NCI-H128 (cell line): Measurements from ENCODE around the gene SGIP1.
A peak's percentile ranks its signal among the peaks of the same experiment; 100 is the strongest.
"Not testable (repeated sequence)": the region's sequence is repeated elsewhere in the genome, so short reads cannot be mapped to it uniquely, and the experiment has no call there.

ENCODE experiments used
- DNase-seq: peaks from one replicate; lab custom pipeline; 2025; ENCODE audit not compliant: unreplicated experiment; lab: John Stamatoyannopoulos, UW

The SGIP1 gene

DNA sequence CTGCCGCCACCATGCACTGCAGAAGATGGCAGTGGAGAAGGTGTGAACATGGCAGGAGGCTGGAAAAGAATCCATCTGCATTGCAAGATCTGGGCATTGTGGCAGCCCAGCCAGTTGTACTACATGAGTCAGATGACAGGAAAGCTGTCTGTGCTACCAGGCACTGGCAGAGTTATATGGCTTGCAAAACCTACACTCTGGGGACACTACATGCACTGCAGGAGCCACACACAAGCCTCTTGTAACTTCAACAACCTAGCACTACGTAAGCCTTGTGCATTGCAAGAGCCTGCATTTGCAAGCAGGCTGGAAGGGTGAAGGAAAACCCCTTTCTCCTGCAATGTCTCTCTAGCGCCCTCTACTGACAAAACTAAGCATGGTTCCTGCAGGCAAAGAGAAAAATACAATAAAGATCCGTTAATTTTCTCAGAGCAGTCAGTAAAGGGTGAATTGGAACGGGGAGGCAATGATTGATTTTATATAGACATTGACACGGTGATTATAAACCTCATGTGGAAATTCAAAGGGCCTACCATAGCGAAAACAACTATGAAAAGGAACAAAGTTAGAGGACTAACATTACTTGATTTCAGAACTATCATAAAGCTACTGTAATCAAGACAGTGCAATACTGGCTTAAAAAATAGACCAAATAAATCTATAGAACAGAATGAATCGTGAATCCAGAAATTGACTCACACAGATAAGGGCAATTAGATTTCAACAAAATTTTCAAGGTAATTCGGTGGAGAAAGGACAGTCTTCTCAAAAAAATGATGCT is 192.1 kb downstream of the SGIP1 start:
- DNase-seq, result peak; percentile 43

DNA sequence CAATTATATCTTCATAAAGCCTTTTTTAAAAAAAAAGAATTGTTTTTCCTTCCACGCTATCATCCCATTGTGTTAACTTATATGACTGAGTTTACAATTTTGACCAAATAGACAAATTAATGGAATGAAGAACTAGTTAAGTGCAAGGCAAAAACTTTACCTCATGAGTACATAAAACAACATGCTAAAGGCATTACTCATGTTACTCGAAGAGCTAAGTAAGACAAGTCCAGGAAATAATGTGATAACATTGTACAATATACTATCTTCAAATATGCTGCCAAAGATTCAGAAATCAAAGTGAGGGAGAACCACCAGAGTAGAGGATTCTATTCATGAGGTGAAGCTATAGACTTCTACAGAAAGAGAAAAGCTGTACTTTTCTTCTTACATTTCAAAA is 194.1 kb downstream of the SGIP1 start:
- DNase-seq, result no peak

DNA sequence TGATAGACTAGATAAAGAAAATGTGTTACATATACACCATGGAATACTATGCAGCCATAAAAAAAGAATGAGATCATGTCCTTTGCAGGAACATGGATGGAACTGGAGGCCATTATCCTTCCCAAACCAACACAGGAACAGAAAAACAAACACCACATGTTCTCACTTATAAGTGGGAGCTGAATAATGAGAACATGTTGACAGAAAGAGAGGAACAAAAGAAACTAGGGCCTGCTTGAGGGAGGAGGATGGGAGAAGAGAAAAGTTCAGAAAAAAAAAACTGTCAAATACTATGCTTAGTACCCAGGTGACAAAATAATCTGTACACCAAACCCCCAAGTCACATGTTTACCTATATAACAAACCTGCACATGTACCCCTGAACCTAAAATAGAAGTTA is 194.8 kb downstream of the SGIP1 start:
- not testable (repeated sequence) for DNase-seq

DNA sequence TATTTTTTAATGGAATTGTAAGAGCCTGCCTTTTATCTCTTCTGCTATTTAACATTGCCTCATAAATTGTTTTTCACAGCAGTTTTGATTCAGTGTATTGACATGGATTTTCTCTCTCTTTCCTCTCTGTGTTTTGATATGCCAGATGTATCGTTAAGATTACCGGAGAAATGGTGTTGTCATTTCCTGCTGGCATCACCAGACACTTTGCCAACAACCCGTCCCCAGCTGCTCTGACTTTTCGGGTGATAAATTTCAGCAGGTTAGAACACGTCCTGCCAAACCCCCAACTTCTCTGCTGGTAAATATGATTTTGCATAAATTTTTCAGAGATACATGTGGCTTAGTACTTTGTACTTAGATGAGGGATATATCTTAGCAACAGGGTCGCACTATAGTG is 195.2 kb downstream of the SGIP1 start:
- no peak for DNase-seq

DNA sequence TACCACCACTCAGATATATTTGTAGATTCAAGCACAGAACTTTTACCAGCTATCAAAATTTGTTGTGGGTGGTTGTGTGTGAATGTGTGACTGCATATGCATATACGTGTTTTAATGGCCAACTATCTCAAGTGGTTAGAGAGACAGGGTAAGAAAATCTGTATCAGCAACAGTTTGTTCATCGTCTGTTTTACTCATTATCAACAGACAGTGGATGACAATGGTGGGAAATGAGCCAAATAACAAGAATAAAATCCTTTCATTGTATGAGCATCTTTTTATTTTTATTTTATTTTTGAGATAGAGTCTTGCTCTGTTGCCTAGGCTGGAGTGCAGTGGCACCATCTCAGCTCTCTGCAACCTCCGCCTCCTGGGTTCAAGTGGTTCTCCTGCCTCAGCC is 195.6 kb downstream of the SGIP1 start:
- no peak for DNase-seq

DNA sequence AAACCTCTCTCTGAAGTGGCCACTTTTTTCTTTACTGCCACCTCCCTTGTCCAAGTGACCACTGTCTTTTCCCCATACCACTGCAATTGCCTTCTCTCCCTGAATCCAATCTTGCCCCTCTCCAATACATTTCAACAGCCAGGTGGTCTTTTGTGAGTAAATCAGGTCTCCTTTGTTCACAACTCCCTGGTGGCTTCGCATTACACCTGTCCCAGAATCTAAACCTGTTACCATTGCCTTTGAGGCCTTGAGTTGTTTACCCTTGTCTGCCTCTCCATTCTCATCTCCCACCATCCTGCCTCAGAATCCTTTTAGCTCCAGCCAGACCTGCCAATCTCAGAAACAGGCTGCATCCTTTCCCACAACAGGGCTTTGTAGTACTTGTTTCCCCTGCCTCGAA is 196.5 kb downstream of the SGIP1 start:
- peak; percentile 64 for DNase-seq

DNA sequence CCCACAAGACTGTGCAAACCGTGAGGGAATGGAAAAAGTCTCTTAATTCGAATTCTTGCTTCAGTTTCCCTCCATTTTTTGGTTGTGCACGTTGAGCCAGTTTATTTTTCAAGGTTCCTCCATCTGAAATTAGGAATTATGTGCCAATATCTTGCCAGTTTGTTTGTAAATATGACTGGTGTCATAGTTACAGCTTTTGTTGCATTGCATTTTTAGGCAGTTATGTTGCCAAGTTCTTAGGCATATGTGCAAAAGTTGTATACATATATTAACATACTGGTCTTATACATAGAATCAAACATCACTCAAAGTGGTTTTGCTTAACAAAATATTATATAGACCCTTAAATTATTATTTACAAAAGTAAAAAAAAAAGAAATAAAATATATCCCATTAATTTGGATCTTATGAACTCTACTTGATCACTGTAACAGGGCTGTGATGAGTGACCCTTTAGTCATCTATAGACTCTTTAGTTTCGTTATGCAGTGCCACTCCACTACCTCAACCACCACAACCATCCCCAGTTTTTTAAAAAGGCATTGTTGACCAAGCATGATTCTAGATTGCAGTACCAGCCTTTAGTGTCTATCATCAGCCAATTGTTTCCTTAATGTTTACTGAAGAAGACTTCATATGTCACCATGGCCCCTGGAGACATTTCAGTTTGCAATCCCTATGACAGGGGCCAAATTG is 197.4 kb downstream of the SGIP1 start:
- DNase-seq, result no peak

DNA sequence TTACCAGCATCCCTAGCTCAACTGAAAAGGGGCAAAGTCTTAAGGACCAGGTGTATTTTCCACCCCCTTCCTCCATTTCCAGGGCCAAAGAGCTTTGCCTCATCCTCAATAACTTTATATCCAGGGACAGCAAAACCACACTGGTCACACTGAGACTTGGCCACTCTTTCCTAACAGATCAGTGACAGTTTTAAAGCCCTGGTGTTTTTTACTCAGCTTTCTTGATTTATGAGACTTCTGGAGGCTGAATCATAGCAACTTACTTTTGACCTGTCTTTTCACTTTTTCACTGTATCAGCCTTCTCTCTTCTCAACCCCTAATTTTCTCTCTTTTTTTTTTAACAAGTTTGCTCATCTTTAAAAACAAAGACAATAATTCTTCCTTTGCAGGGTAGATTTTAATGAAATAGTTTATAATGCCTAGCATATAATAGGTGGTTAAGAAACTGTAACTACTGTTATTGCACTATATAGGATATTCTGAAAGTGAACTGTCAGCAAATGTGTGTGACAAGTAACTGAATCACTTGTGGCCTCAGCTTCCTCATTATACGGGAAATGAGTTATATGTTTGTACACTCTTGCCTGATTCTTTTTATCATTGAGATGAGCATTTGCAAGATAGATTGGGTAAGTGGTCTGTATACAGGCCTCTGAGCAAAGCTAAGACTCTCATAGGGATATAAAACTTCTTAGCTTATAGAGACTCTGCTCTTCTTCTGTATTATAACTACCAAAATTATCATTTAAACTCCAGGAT is 198.6 kb downstream of the SGIP1 start:
- DNase-seq, result no peak

DNA sequence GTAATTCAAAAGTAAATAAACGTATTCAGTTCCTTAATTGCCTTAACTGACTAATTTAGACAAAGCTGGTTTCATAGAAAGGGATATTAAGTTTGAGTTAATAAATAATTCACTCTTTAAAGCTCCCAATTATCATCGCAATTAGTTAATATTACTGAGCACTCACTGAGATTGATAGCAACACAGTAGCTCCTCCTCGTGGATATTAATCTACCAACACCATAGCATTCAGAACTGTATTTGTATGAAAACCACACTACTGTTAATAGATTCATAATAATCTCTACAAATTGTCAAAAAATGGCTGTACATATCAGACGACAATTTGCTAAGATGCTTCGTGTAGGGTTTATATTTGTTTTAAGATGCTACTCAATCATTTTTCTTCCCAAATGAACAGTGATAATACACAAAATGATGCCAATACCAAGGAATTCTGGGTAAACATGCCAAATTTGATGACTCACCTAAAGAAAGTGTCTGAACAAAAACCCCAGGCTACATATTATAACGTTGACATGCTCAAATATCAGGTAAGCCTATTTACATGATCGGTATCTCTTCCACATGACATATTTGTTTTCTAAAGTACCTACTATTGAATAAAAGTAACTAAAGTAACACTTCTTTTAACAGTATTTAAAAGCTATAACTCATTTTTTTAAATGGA is 199.5 kb downstream of the SGIP1 start:
- no peak for DNase-seq

DNA sequence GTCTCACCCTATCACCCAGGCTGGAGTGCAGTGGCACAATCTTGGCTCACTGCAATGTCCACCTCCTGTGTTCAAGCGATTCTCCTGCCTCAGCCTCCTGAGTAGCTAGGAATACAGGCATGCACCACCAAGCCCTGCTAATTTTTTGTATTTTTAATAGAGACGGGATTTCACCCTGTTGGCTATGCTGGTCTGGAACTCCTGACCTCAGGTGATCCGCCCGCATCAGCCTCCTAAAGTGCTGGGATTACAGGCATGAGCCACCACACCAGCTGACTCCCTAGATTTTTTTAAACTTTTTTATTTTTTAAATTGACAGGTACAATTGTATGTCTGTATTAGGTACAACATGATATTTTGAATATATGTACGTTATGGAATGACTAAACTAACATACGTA is 200.6 kb downstream of the SGIP1 start:
- not testable (repeated sequence) for DNase-seq

DNA sequence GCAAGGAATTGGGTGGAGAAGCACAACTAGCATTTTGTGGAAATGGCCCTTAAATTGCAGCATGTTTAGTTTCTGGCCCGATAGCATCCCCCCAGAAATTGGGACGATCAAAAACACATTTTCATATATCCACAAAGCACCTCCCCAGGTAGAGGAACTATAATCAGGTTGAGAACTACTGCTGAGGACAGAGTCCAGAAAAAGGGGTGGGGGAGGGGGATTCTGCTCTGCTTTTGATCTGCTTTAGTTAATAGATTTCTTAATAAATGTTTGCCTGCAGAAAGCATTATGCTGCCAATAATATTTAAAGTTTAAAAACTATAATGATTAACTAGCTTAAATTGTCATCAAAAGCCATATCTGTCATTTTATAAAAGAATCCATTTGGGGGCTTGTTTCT is 203.9 kb downstream of the SGIP1 start:
- no peak for DNase-seq

DNA sequence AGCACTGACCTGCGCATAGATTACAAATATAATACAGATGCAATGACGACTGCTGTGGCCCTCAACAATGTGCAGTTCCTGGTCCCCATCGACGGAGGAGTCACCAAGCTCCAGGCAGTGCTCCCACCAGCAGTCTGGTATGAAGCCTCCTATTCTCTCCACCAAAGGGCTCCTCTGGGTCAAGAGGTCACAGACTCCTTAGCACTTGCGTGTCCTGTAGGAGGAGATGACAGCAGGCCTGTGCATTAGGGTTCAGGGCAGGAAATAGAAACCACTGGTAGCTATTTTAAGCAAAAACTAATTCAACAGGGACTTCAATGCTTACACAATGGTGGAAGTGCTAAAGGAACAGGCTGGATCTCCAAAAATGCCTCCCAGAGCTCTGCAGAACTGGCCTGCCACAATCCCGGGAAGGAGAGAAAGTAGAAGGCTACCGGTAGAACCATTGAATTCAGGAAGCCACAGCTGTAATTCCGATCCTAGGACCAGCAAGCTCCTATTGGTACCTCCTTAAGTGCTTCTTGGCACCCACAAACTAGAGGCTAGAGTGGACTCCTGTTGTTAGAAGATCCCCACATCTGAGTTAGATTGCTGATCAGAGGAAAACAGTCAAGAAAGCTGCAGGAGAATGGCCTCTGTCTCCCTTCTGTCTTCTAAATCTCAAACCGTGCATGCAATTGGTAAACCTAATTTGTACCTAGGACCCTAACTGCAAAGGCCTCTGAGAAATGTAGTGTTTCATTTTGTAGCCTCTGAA is 205.6 kb downstream of the SGIP1 start:
- no peak for DNase-seq

DNA sequence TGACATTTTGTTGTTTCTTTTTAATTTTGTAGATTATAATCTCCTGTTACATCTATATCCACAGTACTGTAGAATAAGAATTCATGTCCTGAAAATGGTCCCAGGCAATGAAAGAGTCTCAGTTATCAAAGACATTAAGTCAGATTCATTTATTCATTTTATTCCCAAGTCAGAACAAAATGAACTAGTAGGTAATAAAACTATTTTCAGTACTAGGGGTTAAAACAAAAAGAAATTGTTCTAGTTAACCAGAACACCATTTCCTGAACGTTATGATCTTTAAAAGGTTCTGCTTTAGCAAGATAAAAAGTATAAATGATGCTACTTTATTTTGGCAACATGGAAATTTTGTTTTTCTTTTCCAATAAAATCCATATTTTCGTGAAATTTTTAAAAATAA is 211.5 kb downstream of the SGIP1 start:
- DNase-seq, result no peak

DNA sequence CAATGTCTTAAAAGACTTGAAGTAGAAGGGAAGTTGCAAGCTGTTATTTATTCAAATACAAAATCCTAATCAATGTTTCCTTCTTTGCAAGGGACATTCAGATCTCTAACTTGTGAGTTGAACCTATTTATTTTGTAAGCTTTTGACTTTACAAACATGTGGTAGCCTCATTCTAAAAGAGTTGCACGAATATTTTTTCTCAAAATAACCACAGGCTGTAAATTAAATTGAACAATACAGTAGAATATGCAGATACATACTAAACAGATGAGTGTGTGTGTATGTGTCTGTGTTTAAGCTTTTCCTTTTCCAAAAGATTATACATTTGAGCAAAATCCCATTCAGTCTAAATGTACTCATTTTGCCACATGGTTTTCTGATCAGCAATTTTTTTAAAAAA is 213.5 kb downstream of the SGIP1 start:
- DNase-seq, result no peak

DNA sequence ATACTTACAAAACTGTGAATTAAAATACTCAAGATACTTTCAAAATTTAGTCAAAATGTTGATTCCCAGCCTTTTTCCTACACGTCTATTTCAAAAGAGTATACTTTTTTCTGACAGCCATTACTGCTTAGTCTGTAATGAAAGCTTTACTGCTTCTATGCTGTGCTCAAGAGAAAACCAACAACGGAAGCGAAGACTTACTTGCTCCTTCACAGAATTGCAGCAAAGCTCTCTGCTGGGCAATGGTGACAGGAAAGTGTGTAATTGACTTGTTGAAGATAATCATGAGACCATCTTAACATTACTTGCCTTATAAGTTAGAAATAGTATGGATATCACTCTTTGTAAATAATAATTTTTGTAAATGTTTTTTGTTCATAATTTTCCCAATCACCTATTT is 216.6 kb downstream of the SGIP1 start:
- DNase-seq, result no peak

DNA sequence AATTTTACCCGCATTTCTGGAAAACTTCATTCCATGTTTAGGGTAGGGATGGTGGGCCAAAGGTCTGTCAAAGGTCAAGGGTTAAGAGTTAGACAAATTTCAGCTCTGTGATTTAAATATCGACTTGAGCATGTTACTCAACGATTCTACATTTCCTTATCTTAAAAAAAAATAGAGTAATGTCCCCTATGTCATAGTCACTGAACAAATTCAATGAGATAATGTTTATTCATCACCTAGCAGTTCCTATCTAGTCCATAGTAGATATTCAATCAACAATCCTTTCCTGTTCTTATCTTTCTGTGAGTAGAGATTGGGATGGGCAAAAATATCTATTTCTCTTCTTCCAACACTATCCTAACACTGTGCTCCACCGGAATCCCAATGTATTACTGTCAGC is 217.2 kb downstream of the SGIP1 start:
- no peak for DNase-seq

DNA sequence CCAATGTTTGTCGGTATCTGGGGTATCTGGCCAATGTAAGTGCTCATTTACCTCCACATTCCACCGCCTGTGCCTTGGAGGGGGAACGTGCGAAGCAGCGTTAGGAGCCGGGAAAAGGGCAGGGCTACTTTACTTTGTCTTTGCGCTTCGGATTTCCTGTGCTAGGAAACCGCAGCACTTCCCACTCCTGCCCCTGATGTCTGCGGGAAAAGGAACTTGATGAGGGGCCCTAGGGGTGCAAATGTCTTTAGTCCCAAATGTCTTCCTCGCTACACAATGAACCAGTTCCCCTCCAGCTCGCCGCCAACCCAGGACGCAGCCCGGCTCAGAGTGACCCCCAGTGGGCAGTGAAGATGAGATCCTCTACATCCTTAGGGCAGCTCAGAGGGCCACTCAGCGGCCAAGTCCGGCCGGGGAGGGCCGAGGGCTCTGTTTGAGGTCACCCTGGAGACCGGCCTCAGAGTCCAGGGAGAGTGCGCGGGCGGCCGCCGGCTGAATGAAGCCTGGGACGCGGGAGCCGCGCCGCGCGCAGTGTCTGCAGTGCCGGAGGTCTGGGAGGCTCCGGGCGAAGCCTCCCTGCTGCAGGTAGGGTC is 218.1 kb downstream of the SGIP1 start, which contains the start of gene DYNLT5:
Gene DYNLT5 (plus strand): TSS at position 460 of the 593 bp plus-strand sequence. CDS start 2,200 bp downstream, outside the sequence.
- DNase-seq, result no peak

DNA sequence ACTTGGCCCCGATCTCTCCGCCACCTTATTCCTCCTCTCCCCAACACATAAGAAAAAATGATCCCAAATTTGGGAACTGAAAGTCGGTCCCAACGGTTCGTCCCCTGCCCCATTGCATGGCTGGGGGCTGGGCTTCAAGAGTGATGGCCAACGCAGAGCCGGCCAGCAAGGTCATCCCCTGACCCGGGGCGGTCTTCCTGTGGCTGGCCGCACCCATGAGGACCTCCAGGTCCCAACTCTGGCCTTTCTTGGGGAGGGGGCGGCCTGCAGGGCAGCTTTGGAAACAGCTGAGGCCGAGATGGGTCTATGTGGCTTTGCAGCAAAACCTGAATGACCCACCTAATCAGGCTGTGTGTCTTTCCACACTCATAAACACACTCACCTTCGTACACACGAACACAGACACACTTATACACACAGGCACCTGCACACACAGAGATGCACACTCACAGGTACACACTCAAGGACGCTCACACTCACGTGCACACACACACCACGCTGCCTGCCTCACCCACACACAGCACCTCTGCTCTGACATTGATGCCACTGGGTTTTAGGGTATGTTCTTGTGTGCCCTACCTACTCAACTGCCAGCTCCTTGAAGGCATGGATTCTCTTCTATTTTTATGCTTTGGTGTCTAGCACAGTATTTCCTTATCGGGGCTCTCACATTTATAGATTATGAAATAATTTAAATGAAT is 218.9 kb downstream of the SGIP1 start:
- no peak for DNase-seq

DNA sequence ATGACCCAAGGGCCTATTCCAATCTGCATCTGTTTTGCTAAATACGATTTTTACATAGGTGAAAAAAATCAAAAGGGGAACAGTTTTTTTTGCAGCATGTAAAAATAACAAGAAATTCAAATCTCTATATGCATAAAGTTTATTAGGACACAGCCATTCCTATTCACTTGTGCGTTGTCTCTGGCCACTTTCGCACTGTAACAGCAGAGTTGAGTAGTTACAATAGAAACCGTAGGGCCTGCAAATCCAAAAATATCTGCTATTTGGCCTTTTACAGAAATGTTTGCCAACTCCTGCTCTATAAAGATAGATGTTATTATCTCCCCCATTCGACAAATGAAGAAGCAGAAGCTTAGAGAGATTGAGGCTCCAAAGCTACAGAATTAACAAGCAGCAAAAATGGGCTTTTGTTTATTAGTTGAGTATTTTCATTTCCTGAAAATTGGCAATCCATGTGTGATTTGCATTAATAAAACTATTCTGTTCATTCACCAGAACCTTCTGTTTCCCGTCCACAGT is 223.8 kb downstream of the SGIP1 start:
- DNase-seq, result no peak
